ENCODE data around the gene KRTAP10-7.

KRTAP10-7 gene

DNA sequence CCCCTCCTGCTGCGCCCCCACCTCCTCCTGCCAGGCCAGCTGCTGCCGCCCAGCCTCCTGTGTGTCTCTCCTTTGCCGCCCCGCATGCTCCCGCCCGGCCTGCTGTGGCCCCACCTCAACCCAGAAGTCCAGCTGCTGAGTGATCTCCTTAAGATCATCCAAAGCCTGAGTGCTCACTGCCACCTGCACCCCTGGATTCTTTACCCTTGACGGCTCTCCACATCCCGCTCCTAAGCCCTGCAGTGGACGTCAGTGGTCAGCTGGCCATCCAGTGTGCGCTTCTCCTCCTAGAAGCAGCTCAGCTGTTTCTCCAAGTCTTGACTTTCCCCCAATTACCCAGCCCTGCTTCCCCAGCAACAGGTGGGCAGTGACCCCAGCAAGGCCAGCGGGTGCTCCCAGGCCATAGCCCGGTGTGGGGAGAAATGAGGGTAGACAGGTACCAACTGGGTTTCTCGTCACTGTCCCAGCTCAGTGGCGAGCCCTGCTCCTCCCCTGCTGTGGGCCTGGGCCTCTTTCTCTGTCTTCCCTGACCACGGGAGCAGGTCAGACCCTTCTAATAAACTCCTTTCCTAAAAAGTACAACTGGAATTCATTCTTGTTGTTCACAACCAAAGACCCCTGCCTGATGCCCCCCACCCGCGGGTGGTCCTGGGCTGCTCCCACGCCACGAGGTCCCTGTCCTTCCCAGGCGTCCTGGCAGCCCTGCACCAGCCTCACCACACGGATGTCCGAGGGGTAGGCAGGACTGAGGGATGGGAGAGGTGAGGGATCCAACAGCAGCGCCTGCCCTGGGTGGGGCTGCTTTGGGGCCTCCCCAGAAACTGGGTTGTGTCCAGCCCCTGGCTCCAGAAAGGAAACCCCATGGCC lies 1.4 kb downstream of the KRTAP10-7 start:
- Histone ChIP-seq H3K4me3 (ENCODE audit: low read depth, low read length) (no peak overlapping the region), H3K27me3 (ENCODE audit: insufficient read depth, low read depth, severe bottlenecking) (no peaks in the 10 kb centered on the region), H3K27ac (no peak overlapping the region), H3K9me3 (ENCODE audit: severe bottlenecking) (peaks cover 13% of the 10 kb centered on the region), H3K36me3 (no peaks in the 10 kb centered on the region)
- TF ChIP-seq CTCF (IDR thresholded peaks at IDR 0.05; ENCODE audit: low read depth, low read length) = no peak
- peak; percentile 38 for DNase-seq

DNA sequence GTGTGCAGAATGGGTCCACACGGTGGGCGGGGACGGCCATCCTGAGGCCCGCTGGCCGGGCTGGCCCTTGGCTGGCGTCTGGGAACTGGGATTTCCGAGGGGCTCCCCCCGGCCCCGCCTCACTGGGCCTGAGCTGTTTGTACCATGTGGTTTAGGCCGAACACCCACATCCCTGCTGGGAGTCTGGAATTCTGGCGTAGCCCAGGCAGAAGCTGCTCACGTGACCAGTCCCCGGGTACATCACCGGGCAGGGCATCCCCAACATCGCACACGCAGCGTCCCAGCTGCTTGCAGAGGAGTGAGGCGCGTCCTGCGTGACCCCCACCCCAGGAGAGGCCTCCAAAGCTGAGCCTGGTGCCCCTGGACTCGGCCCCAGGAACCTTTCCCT lies 2.1 kb downstream of the KRTAP10-7 start:
- TF ChIP-seq CTCF (IDR thresholded peaks at IDR 0.05; ENCODE audit: low read depth, low read length) = no peak
- no peak overlapping the region for H3K4me3 ChIP-seq (ENCODE audit: low read depth, low read length)
- H3K27me3 ChIP-seq (ENCODE audit: insufficient read depth, low read depth, severe bottlenecking) = no peaks in the 10 kb centered on the region
- H3K27ac ChIP-seq = no peak overlapping the region
- peaks cover 13% of the 10 kb centered on the region for H3K9me3 ChIP-seq (ENCODE audit: severe bottlenecking)
- DNase-seq = no peak
- H3K36me3 ChIP-seq = no peaks in the 10 kb centered on the region

DNA sequence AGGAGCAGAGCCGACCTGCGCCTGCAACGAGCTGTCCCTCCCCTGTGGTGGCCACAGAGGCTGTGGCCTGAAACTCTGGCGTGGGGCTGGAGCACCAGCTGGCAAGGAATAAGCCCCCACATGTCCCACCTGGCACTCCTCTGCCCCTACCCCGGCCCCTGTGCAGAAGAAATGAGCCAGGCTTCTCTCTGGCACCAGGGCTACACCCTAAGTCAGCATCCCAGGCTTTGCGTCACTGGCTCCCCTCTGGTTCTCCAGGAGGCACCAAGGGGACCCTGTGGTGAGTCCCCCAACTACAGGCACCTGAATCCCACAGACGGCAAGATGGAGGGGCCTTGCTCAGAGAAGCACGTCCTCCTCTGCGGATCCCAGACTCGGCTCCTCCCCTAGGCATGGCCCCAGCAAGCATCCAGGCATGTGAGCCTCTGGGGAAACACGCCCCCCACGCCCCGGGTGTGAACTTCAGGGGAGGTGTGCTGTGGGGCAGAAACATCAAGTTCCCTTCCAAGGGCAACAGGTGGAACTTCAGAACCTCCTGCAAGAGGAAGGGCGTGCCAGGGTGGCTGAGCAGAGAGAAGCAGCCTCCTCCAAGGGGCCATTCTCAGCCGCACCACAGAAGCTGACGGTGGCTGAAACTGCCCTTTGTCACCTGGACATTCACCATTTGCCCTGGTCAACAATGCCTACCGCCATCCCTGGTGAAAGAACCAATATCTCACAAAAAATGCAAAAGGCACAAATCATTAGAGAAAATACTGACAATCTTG lies 2.9 kb downstream of the KRTAP10-7 start:
- no peak for TF ChIP-seq CTCF (IDR thresholded peaks at IDR 0.05; ENCODE audit: low read depth, low read length)
- Histone ChIP-seq H3K27ac (no peak overlapping the region), H3K36me3 (no peaks in the 10 kb centered on the region), H3K4me3 (ENCODE audit: low read depth, low read length) (no peak overlapping the region), H3K27me3 (ENCODE audit: insufficient read depth, low read depth, severe bottlenecking) (no peaks in the 10 kb centered on the region), H3K9me3 (ENCODE audit: severe bottlenecking) (peaks cover 13% of the 10 kb centered on the region)
- DNase-seq = no peak

- DNase-seq = no peak
- Histone ChIP-seq H3K9me3 (ENCODE audit: severe bottlenecking) (peaks cover 10% of the 10 kb centered on the region), H3K36me3 (no peaks in the 10 kb centered on the region), H3K27me3 (ENCODE audit: insufficient read depth, low read depth, severe bottlenecking) (no peaks in the 10 kb centered on the region), H3K4me3 (ENCODE audit: low read depth, low read length) (no peak overlapping the region), H3K27ac (no peak overlapping the region)
- TF ChIP-seq CTCF (IDR thresholded peaks at IDR 0.05; ENCODE audit: low read depth, low read length) = no peak
Measured at GRCh38 chr21:44603911-44604310, 3.5 kb downstream of the KRTAP10-7 start.

DNA sequence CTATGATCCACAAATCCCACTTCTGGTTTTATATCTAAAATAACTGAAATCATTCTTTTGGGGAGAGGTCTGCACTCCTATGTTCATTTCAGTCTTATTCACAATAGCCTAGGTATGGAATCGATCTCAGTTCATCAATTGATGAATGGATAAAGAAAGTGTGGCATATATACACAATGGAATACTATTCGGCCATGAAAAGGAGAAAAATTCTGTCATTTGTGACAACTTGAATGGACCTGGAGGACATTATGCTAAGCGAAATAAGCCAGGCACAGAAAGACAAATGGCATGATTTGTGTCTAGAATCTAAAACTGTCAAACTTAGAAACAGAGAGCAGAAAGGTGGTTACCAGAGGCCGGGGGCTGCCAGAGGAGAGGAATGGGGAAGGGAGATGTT lies 6.1 kb downstream of the KRTAP10-7 start:
- Histone ChIP-seq H3K27me3 (ENCODE audit: insufficient read depth, low read depth, severe bottlenecking) (no peaks in the 10 kb centered on the region), H3K27ac (no peak overlapping the region), H3K36me3 (no peaks in the 10 kb centered on the region), H3K9me3 (ENCODE audit: severe bottlenecking) (peaks cover 27% of the 10 kb centered on the region), H3K4me3 (ENCODE audit: low read depth, low read length) (no peak overlapping the region)
- no peak for TF ChIP-seq CTCF (IDR thresholded peaks at IDR 0.05; ENCODE audit: low read depth, low read length)
- DNase-seq = no peak
